Measurements from ENCODE around the gene PCCA.

GRCh38 chr13:100543872-100544602 is 455.1 kb downstream of the PCCA start:
- no peak for TF ChIP-seq CTCF (IDR thresholded peaks at IDR 0.05)
- TF ChIP-seq EP300 (IDR thresholded peaks at IDR 0.05): no peak

All from esophagus muscularis mucosa (tissue), 3 donors.